HG02759 (cell line): Measurements from ENCODE around the gene OR51T1.

ENCODE experiments used
- ATAC-seq: cut with Tn5 transposase; IDR thresholded peaks from one replicate; pipeline ENCODE4 v1.9.1; 2021; ENCODE audit warnings: mild to moderate bottlenecking, moderate library complexity; ENCODE audit not compliant: unreplicated experiment

OR51T1 gene

DNA sequence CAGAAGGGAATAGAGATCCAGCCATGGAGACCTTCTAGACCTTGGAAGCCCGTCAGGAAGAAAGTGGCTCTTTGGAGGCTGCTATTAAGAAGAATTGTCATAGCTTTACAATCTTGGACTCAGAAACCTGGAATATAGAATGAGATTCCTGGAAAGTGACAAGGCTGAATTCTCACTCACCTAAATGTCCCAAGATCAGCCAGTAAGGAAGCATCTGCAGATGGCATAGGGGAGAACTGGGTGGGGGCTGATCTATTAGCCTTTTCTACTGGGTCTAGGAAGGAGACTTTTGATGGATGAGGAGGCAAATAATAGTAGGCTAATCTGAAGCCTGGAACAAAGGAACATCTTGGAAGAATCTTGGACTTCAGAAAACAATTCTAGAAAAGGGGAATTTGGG is 42.5 kb downstream of the OR51T1 start, which contains the start of gene OR51G1:
OR51G1 (minus strand) TSS at position 101 of the 400 bp plus-strand sequence; CDS start at position 101, 0 bp downstream.
- no peak for ATAC-seq

DNA sequence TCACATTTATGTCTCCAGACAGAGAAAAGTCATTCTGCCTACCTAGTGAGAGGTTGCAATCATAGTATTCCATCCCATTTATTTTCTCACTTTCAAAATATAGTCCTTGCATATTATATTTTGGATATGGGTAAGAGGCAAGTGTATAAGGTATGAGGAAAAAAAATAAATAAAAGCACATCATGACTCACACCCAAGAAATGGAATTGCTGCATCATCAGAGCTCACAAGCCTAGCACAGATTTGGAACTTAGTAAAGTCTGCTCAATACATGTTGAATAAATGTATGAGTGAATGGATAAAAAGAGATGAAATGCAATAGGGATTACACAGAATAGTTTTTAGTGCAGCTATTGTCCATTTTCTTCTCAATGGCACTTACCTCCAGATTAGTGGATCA is 44.9 kb downstream of the OR51T1 start:
- no peak for ATAC-seq
